MCF 10A (cell line): ENCODE measurements around the gene TBL1Y. TPM values are rescaled to one million over a fixed set of nuclear protein-coding genes. Genes with fewer than 3 reads are reported as not detected.
"Not testable (repeated sequence)": the region's sequence is repeated elsewhere in the genome, so short reads cannot be mapped to it uniquely, and the experiment has no call there.

Source experiments
- BruUV-seq: library from RNA; stranded (reverse); fragments of 400-500 nt; replicated peaks from 2 replicates; lab custom pipeline; 2021; lab: Mats Ljungman, UMichigan
- CTCF ChIA-PET: fragments of 300-600 bp; sonication (Branson Sonifier 250); formaldehyde crosslinking; extraction: SDS; loops from one replicate; lab custom pipeline; 2021; ENCODE audit warnings: antibody characterized with exemption, inconsistent platforms; lab: Yijun Ruan, JAX
- POLR2A ChIA-PET: fragments of 300-600, 350-650 bp; sonication (Branson Sonifier 250); formaldehyde crosslinking; extraction: SDS; loops from one replicate; lab custom pipeline; 2020; ENCODE audit warnings: antibody characterized with exemption, inconsistent platforms; lab: Yijun Ruan, JAX
- DNase-seq: peaks from one replicate; pipeline ENCODE4 v3.0.0-alpha.2; 2018; ENCODE audit not compliant: unreplicated experiment
- H3K27ac Mint-ChIP-seq: one replicate; pipeline ENCODE4 v1.8.0; 2022; ENCODE audit warnings: mild to moderate bottlenecking, low read depth, mixed read lengths; ENCODE audit not compliant: unreplicated experiment
- H3K27me3 Mint-ChIP-seq: one replicate; pipeline ENCODE4 v1.8.0; 2022; ENCODE audit warnings: mixed read lengths; ENCODE audit not compliant: insufficient read depth, unreplicated experiment
- H3K36me3 Mint-ChIP-seq: one replicate; pipeline ENCODE4 v1.8.0; 2022; ENCODE audit warnings: mild to moderate bottlenecking, moderate library complexity, mixed read lengths; ENCODE audit not compliant: insufficient read depth, unreplicated experiment
- H3K4me1 Mint-ChIP-seq: one replicate; pipeline ENCODE4 v1.8.0; 2022; ENCODE audit warnings: mixed read lengths; ENCODE audit not compliant: insufficient read depth, unreplicated experiment
- H3K4me3 Mint-ChIP-seq: one replicate; pipeline ENCODE4 v1.8.0; 2022; ENCODE audit warnings: mild to moderate bottlenecking, moderate library complexity, mixed read lengths; ENCODE audit not compliant: unreplicated experiment
- H3K9me3 Mint-ChIP-seq: one replicate; pipeline ENCODE4 v1.8.0; 2022; ENCODE audit warnings: mixed read lengths; ENCODE audit not compliant: unreplicated experiment
- intact Hi-C: fragments of 100-400 bp; cut with micrococcal nuclease; formaldehyde crosslinking; loops from 2 replicates; pipeline ENCODE4 v1.14.1; 2022
- total RNA-seq: library from RNA; stranded (reverse); gene quantifications from 2 replicates; pipeline ENCODE4 v1.2.3, GENCODE V29; 2022
- TF ChIP-seq, protein P1 (sequence below): fragments of 200-600 bp; IDR thresholded peaks from one replicate; pipeline ENCODE4 v1.8.0; 2022; ENCODE audit warnings: antibody characterized with exemption, mild to moderate bottlenecking; ENCODE audit not compliant: unreplicated experiment

TBL1Y gene
- total RNA-seq, 1 experiment from 2014 or later = not detected

DNA sequence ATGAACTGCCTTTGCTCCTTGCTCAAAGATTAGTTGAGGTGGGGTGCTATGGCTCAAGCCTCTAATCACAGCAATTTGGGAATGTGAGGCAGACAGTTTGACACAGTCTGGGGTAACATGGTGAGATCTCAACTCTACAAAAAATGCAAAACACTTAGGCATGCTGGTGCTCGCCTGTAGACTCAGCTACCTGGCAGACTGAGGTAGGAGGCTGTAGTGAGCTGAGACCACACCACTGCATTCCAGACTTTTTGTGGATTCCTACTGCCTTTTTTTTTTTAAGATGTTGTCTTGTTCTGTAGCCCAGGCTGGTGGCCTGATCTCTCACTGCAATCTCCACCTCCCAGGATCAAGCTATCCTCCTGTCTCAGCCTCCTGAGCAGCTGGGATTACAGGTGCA lies 2.9 kb upstream of the TBL1Y start:
- POLR2A ChIA-PET = no interaction called here
- no peaks in the 10 kb centered on the region for H3K27me3 Mint-ChIP-seq
- TF ChIP-seq, protein P1, sequence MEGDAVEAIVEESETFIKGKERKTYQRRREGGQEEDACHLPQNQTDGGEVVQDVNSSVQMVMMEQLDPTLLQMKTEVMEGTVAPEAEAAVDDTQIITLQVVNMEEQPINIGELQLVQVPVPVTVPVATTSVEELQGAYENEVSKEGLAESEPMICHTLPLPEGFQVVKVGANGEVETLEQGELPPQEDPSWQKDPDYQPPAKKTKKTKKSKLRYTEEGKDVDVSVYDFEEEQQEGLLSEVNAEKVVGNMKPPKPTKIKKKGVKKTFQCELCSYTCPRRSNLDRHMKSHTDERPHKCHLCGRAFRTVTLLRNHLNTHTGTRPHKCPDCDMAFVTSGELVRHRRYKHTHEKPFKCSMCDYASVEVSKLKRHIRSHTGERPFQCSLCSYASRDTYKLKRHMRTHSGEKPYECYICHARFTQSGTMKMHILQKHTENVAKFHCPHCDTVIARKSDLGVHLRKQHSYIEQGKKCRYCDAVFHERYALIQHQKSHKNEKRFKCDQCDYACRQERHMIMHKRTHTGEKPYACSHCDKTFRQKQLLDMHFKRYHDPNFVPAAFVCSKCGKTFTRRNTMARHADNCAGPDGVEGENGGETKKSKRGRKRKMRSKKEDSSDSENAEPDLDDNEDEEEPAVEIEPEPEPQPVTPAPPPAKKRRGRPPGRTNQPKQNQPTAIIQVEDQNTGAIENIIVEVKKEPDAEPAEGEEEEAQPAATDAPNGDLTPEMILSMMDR = no peak
- H3K4me3 Mint-ChIP-seq = no peak overlapping the region
- H3K4me1 Mint-ChIP-seq = no peaks in the 10 kb centered on the region
- intact Hi-C loops = no loop called here
- H3K9me3 Mint-ChIP-seq = no peaks in the 10 kb centered on the region
- BruUV-seq = no TSS peak
- H3K27ac Mint-ChIP-seq = no peak overlapping the region
- H3K36me3 Mint-ChIP-seq = no peaks in the 10 kb centered on the region
- CTCF ChIA-PET = no interaction called here
- no peak for DNase-seq

DNA sequence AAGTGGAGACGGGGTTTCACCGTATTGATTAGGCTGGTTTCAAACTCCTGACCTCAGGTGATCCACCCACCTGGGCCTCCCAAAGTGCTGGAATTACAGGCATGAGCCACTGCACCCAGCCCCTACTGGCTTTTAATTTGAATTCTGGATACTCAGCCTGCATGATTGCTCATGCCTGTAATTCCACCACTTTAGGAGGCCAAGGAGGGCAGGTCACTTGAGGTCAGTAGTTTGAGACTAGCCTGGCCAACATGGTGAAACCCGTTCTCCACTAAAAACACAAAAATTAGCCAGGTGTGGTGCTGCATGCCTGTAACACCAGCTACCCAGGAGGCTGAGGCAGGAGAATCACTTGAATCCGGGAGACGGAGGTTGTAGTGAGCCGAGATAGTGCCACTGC lies 2.5 kb upstream of the TBL1Y start:
- H3K4me1 Mint-ChIP-seq, H3K36me3 Mint-ChIP-seq, intact Hi-C loops, CTCF ChIA-PET, DNase-seq, H3K9me3 Mint-ChIP-seq, H3K27me3 Mint-ChIP-seq, H3K27ac Mint-ChIP-seq, POLR2A ChIA-PET, BruUV-seq, H3K4me3 Mint-ChIP-seq: not testable (repeated sequence)

DNA sequence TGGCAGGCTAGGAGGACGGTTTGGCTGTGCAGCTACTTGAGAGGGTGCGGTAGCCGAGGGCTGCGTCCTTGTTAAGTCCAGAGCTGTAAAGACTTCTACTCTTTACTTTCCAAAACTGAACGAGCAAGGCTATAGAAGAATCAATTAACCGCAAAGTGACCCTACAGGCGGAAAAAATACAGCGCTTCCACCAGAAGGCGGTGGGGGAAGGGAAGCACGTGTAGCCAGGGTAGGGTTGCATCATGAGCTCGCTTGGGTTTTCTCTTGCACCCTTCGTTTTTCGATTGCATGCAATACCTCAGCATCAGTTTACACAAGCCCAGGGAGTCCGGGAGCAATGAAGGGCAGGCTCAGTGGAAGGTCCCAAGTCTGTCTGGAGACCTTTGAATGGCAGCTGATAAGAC lies 1.4 kb upstream of the TBL1Y start:
- DNase-seq = no peak

DNA sequence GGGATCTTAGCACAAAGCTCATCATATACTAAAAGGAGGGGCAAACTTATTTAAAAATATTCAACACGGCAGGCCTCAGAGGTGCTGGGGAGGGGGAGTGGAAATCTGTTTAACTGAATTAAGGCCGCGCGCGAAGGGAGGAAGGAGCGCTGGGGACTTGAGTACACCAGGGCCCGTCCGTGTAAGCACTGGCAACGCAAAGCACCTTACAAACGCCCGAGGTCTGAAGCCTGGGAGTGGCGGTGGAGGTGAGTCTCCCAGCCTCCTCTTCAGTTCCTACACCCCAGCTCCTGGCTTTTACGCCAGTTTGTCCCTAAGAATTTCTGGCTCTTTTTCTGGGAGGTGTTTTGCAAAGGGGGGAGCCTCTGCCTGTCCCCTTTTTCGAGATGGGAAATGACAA lies 641 bp upstream of the TBL1Y start:
- H3K4me1 Mint-ChIP-seq = no peaks in the 10 kb centered on the region
- H3K4me3 Mint-ChIP-seq = no peak overlapping the region
- intact Hi-C loops = no loop called here
- TF ChIP-seq, protein P1 = no peak
- no peaks in the 10 kb centered on the region for H3K9me3 Mint-ChIP-seq
- no peaks in the 10 kb centered on the region for H3K27me3 Mint-ChIP-seq
- CTCF ChIA-PET = no interaction called here
- BruUV-seq = no TSS peak
- no peak overlapping the region for H3K27ac Mint-ChIP-seq
- DNase-seq = no peak
- H3K36me3 Mint-ChIP-seq = no peaks in the 10 kb centered on the region
- POLR2A ChIA-PET = no interaction called here

More for the DNA sequence above, 1.4 kb upstream of the TBL1Y start:
- no peak overlapping the region for H3K4me3 Mint-ChIP-seq
- no peaks in the 10 kb centered on the region for H3K27me3 Mint-ChIP-seq
- TF ChIP-seq, protein P1 = no peak
- H3K4me1 Mint-ChIP-seq = no peaks in the 10 kb centered on the region
- H3K36me3 Mint-ChIP-seq = no peaks in the 10 kb centered on the region
- no peaks in the 10 kb centered on the region for H3K9me3 Mint-ChIP-seq
- intact Hi-C loops = no loop called here
- no peak overlapping the region for H3K27ac Mint-ChIP-seq
- no TSS peak for BruUV-seq
- ChIA-PET CTCF (no interaction called here), POLR2A (no interaction called here)

DNA sequence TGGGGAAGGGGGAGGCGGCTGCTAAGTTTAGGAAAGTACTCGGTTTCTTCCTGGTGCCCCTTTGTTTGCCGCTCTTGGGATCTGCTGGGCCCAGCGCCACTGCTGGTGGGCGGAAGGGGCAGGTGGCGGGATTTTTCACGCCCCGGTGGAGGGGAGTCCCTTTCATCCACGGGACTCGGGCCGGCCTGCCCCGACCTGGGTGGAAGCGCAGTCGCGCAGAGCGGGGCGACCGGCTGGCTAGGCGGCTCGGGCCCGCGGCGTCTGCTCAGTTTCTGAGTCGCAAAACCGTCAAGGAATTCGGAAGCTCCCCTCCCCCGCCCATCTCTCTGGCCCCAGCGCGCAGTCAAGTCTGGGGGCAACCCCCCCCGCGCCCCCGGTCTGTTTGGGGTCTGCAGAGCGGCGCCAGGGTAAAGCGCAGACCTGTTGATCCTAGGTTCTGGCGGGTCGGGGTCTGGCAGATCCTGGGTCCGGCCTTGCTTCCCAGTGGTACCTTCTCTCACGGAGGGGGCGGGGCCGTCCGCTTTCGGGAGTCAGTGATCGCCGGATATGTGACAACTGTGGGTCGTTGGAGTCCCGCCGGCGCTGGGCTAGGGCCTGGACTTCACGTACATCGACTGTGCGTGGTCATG lies 870 bp downstream of the TBL1Y start, which contains the start of gene AMELY:
AMELY (minus strand) TSS at position 500 of the 629 bp plus-strand sequence. CDS start 39,144 bp downstream, outside the sequence.
- TF ChIP-seq, protein P1 = no peak
- BruUV-seq = no TSS peak
- Mint-ChIP-seq H3K4me3 (no peak within 1 kb of the TSS), H3K36me3 (no peaks in the 10 kb centered on the region), H3K27me3 (no peaks in the 10 kb centered on the region), H3K27ac (no peak within 1 kb of the TSS), H3K4me1 (no peaks in the 10 kb centered on the region), H3K9me3 (no peaks in the 10 kb centered on the region)
- POLR2A ChIA-PET = no interaction called here
- CTCF ChIA-PET = no interaction called here
- no peak for DNase-seq
- intact Hi-C loops = no loop called here
